Fibroblast of pulmonary artery (primary cell): ENCODE measurements around the gene POU2AF1.

Experiments used
- DNase-seq: peaks from one replicate; pipeline ENCODE4 v3.0.0-alpha.2; 2010; ENCODE audit warnings: low read depth
- H3K4me3 ChIP-seq: replicated peaks from 2 replicates; pipeline ENCODE4 v1.5.1; 2011; ENCODE audit warnings: low read depth, mild to moderate bottlenecking, control low read depth, low read length, moderate library complexity
- TF ChIP-seq, protein P1 (sequence below): IDR thresholded peaks from 2 replicates; pipeline ENCODE4 v1.5.1; 2011; ENCODE audit warnings: mild to moderate bottlenecking, control low read depth, low read length, inconsistent platforms; ENCODE audit errors: missing control alignments

Gene POU2AF1, protein sequence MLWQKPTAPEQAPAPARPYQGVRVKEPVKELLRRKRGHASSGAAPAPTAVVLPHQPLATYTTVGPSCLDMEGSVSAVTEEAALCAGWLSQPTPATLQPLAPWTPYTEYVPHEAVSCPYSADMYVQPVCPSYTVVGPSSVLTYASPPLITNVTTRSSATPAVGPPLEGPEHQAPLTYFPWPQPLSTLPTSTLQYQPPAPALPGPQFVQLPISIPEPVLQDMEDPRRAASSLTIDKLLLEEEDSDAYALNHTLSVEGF

GRCh38 chr11:111378861-111379601 is at the start of gene POU2AF1:
Gene POU2AF1 (minus strand): TSS chr11:111379275. CDS start chr11:111379177, 98 bp downstream.
- DNase-seq: peak; percentile 6
- H3K4me3 ChIP-seq: no peak within 1 kb of the TSS
- TF ChIP-seq, protein P1, sequence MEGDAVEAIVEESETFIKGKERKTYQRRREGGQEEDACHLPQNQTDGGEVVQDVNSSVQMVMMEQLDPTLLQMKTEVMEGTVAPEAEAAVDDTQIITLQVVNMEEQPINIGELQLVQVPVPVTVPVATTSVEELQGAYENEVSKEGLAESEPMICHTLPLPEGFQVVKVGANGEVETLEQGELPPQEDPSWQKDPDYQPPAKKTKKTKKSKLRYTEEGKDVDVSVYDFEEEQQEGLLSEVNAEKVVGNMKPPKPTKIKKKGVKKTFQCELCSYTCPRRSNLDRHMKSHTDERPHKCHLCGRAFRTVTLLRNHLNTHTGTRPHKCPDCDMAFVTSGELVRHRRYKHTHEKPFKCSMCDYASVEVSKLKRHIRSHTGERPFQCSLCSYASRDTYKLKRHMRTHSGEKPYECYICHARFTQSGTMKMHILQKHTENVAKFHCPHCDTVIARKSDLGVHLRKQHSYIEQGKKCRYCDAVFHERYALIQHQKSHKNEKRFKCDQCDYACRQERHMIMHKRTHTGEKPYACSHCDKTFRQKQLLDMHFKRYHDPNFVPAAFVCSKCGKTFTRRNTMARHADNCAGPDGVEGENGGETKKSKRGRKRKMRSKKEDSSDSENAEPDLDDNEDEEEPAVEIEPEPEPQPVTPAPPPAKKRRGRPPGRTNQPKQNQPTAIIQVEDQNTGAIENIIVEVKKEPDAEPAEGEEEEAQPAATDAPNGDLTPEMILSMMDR: no peak

DNA sequence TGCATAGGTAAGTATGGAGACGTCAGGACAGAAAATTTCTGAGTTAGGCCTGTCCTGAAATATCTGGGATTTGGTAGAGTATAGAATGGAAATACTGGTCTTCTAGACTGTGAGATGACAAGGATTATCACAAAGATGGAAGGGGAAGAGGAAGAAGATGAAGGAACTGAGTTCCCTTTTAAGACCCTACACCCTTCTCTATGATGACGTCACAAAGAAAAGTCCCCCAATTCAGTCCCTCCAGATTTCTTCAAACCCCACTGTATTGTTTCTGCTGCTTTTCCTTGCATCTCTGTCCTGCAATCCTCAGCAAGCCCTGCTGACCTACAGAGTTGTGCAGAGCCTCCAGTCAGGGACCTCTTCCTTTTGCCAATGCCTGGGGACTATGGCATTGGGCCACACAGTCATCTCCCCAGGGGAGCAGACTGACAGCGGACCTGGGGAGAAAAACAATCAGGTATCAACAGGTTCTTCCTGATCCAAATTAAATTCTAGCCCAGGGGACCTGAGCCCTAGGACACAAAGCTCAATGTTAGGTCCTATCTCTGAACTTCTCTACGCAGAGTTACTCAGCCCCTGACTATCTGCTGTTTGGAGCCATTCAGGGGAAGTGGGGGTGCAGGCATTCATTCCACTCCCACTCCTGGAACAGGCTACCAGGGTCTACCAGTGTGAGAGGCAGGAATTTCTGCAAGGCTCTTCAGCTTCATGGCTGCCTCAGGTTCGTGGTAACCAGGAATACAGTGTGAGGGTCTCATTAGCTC is 49.2 kb upstream of the POU2AF1 start:
- no peak overlapping the region for H3K4me3 ChIP-seq
- TF ChIP-seq, protein P1: no peak
- no peak for DNase-seq

- no peak overlapping the region for H3K4me3 ChIP-seq
- no peak for DNase-seq
- TF ChIP-seq, protein P1: no peak
Measured at GRCh38 chr11:111427471-111427912, 48.4 kb upstream of the POU2AF1 start.

DNA sequence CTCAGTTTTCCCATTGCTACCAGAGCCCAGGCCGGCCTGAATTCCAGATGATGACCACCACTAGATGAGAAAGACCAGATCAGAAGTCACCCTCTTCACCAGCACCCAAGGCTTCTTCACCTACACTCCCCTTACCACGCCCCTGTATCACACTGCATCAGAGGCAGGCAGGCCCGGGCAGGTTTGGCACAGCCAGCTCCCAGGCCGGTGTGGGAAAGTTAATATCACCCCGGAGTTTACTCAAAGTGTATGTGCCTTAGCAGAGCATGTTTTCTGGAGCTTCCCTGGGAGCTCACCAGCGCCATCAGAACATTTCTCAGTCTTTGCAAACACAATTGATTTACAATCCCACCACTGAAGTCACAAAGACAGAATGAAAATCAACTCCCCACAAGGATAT is 47.5 kb upstream of the POU2AF1 start:
- TF ChIP-seq, protein P1: no peak

DNA sequence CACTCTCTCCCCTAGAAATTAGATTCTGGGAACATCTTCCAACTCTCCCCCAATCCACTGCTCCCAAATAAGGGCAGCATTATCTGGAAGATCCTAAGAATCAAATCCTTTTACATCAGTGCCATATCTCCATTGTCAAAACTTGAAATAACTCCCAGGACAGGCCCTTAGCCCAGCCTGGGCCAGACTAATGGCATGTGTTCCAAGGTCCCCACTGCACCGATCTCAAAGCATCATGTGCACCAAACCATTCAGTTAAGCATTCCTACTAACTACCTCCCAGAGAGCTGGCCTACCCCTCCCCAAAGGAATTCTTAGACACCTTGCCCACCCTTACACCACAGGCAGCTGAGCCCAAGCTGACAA is 44.2 kb upstream of the POU2AF1 start:
- no peak overlapping the region for H3K4me3 ChIP-seq
- no peak for DNase-seq
- TF ChIP-seq, protein P1: no peak

More for the DNA sequence above, 47.5 kb upstream of the POU2AF1 start:
- DNase-seq: no peak
- no peak overlapping the region for H3K4me3 ChIP-seq

- TF ChIP-seq, protein P1: peak; percentile 52
- H3K4me3 ChIP-seq: no peak overlapping the region
- DNase-seq: peak; percentile 6
Measured at GRCh38 chr11:111422494-111423249, 43.6 kb upstream of the POU2AF1 start.
